Activated CD8-positive, alpha-beta memory T cell treated with anti-CD3 and anti-CD28 coated beads, Interleukin-2, amount 50 U/mL, for 1 hour (primary cell): Measurements from ENCODE around the gene PRKAR1A.
A peak's percentile ranks its signal among the peaks of the same experiment; 100 is the strongest.
"Not testable (repeated sequence)": the region's sequence is repeated elsewhere in the genome, so short reads cannot be mapped to it uniquely, and the experiment has no call there.

ENCODE experiments used
- DNase-seq: peaks from one replicate; pipeline ENCODE4 v3.0.0-alpha.2; 2020; ENCODE audit errors: extremely low read depth

Gene PRKAR1A

DNA sequence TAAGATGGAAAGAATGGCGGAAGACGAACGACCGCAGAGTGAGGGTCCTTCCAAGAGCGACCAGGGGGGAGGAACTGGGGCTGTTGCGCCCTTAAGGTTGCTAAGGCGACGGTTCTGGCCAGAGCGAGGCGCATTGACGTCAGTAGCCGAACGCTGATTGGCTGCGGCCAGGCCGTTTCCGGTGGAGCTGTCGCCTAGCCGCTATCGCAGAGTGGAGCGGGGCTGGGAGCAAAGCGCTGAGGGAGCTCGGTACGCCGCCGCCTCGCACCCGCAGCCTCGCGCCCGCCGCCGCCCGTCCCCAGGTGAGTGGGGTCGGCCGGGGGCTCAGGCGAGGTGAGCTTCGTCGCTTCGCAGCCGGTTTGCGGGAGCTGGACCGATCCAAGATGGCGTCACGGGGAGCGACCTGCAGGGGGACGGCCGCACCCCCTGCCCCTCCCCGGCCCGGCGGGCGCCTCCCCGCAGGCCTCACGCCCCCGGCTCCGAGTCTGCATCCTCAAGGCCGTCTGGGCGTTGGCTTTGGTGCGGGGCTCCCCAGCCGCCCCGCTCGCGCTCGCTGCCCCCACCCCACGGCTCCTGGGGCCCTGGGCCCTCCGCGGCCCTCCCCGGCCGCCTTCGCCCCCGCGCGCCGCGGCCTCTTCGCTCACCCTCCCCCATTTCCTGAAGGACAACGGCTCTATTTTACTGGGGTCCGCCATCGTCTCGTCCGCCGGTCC is at the start of gene PRKAR1A:
Gene PRKAR1A (plus strand): TSS at position 184 of the 713 bp plus-strand sequence. CDS start 2,970 bp downstream, outside the sequence.
- DNase-seq = peak; percentile 90

- DNase-seq = no peak
Measured at GRCh38 chr17:68463211-68464019, 48.8 kb upstream of the PRKAR1A start.

DNA sequence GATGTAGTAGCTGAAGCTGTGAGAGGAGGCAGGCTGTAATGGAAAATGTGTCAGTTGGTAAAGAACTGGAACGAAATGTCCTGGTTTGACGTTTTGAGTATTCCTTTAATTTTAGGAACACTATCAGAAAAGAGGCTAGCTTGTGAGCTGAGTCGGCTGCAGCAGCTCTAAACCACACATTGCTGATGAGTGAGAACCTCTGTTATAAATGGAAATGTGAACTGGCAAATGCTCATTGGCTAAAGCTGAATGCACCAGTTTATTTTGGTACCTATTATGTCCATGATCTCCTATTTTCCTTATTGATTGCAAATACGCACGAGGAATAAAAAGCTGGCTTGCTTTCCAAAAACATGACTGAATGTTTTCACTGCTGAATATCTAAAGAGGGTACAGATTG is 43.9 kb upstream of the PRKAR1A start:
- DNase-seq = no peak

DNA sequence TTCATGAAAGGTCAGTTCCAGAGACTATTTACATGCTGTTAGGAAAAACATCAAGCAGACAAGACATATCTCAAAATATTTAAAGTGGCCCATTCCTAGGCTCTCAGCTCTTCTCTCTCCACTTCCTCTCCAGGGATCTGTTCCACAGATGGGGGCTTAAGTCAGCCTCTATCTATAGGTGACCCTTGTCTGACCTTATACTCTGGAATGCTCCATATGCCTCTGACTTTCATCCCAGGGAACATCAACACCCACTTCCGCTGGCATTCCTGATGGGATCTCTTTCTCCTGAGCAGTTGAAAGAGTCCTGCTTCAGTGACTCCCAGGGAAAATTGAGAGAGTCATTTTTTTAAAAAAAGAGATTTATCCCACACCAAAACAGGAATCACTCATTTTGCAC is 43.4 kb upstream of the PRKAR1A start:
- no peak for DNase-seq

DNA sequence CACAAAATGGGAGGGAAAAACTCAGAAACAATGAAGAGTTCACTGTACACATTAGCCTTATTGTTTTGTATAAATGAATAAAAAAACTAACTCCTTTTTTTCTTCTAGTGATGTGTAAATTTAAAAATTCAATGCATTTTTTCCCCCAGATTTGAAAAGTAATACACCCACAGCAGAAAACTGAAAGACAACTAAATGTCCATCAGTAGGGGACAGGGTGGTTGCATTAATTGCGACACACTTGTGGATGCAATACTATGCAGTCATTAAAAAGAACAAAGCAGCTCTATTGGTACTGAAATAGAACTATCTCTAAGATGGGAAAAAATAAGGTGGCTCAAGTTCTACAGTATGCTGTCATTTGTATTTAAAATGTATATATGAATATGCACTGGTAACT is 41.3 kb upstream of the PRKAR1A start:
- DNase-seq = no peak

DNA sequence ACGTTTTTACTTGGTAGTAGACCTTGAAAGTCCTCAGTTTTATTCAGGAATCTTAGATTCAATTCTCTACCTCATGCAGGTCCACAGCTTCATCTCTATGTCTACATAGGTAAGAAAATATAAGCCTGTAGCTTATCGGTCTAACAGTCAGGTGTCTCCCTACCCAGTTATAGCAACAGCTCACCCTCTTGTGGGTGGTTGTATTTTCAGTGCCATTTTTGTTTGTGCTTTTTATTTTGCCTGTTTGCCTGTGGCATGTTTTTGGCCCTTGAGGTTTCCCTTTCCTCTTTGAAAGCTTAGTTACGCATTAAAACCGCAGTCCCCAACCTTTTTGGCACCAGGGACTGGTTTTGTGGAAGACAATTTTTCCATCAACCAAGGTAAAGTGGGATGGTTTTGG is 31.3 kb upstream of the PRKAR1A start:
- DNase-seq = no peak

DNA sequence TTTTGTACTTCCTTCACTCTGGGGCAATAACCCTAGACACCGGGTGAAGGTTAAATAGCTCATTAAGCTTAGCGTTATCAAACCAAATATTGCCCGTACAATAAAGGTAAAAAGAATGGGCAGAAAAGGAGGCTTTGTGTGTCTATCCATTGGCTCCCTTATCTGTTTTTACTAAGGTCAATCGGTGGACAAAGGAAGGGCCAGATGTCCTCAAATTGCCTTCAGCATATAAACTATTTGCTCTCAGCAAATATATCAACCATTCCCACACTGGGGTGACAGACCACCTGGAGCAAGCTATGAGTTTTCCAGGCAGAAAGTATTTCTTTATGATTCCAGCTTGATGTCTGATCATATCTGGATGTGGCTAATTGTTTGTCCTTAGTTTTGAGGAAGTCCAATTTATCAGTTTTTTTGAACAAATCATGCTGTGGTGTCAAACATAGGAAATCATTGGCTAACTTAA is 29.6 kb upstream of the PRKAR1A start:
- DNase-seq = no peak

DNA sequence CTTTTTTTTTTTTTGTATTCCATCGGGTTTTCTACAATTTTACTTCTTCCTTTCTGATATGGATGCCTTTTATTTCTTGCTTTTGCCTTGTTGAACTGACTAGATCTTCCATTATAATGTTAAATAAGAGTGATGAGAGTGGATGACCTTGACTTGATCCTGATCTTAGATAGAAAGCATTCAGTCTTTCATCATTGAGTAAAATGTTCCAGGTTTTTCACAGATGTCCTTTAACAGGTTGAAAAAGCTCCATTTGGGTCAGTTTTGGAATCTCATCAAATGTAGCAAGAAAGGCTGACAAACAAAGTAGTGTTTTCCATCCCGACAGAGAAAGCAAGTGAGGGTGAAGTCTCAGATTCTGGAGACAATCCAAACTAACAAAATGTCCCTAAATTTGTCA is 27.8 kb upstream of the PRKAR1A start:
- DNase-seq = no peak

- DNase-seq = no peak
Measured at GRCh38 chr17:68489919-68490318, 22.3 kb upstream of the PRKAR1A start.

DNA sequence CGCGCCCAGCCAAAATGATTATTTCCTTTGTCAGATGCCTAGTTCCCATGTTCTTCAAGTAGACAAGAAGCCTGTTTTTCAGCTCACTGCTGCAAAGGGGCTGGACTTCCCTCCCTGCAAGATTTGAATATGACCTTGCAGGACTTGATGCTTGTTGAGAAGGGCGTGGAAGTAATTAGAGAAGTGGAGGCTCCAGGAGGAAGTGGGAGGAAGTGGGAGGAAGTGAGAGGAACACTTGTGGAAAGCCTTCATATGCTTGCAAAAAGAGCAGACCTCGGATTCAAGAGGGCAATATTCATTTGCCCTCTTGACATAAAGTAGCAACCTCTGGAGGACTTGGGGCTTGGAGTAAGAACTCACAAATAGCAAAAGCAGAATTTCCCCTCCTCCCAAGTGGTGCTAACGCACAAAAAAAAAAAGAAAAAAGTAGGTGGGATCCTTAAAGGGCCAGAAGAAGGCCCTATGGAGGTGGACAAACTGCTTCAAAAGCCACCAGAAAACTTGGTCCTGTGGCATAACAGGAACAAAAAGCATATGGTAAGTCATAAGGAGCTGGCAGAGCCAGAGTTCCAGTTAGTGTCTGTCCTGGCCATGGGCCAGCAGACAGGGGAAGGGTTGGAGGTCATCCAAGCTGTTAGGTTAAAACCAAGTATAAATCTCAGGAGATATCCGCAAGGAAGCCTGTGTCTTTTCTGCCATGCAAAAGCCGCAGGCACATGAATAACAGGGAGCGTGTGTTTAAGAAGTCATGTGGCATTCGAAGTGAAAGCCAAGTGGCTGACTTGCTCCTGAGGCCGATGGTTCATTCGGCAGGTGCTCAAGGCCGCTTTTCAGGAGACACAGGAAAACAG is 20.6 kb upstream of the PRKAR1A start:
- DNase-seq = no peak

DNA sequence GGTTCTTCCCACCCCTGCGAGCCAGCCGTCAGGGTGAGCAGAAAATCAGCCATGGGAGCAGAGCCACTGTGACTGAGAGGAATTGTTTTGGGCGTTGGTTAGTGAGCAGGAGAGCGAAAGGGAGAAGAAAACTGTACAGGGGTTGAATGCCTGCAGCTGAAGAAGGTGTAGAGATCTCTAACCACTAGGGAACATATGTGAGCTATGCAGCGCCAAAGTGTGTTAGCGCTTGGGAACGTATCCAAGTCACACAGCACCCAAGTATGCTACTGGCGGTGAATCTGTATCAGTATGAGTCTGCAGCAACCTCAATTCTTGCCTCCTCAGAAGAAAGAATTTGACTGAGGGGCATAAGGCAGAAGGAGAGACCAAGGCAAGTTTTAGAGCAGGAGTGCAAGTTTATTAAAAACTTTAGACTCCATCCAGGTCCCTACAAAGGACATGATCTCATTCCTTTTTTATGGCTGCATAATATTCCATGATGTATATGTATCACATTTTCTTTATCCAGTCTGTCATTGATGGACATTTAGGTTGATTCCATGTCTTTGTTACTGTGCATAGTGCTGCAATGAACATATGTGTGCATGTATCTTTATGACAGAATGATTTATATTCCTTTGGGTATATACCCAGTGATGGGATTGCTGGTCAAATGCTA is 19.7 kb upstream of the PRKAR1A start:
- DNase-seq = not testable (repeated sequence)

- DNase-seq = no peak
Measured at GRCh38 chr17:68495081-68495480, 17.1 kb upstream of the PRKAR1A start.

GRCh38 chr17:68497885-68498319 is 14.3 kb upstream of the PRKAR1A start:
- no peak for DNase-seq

DNA sequence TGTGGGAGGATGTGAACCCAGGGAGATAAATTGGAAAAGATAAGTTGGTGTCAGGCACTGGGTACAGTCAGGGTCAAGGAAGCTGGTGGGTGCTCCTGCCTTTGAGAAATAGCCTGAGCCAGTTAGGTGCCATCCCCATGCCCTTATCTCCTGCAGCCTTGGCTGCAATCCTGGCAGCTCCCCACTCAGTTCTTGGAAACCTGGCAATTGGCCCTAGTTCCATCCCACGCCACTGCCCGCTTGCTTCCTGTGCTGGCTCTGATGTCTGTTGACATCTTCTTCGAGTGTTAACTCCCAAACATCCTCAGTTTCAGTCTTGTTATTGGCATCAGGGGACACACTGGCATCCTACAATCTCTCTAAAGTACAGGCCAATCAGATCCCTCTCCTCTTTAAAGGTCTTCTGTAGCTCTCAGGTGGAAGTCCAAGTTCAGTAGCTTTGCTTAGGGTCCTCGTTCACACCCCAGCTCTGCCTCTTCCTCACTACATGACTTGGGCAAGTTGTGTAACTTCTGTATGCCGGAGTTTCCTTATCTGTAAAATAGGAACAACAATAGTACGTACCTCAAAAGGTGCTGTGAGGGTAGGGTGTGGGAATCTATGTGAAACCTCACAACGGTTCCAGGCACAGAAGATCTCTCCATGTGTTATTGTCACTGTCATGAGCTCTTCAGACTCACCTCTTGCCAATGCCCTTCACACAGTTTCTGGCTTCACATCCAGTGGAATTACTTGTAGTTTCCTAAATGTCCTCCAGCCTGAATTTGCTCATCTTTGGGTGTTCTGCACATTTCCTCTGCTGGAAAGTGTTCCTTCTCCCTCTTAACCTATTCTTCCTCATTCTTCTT is 13.5 kb upstream of the PRKAR1A start:
- DNase-seq = no peak

DNA sequence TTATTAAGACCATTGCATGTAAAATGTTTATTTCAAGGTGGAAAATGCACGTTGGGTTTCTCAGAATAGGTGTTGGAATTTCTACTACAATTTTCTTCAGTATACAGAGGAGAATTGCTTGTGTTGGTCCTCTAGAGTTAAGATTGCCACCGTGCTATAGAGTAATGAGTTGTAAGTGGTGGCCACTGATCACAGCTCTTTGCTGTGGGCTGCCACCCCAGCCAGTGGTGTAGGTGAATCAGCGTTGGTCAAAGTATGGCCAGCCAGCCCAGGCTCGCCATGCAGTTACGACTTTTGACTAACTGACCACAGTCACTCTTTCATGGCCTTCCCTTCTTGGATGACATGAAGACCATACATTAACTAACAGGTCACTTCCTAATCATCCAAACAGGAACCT is 12.6 kb upstream of the PRKAR1A start:
- DNase-seq = no peak

GRCh38 chr17:68501074-68501473 is 11.2 kb upstream of the PRKAR1A start:
- DNase-seq = no peak

- no peak for DNase-seq
Measured at GRCh38 chr17:68505951-68506350, 6.3 kb upstream of the PRKAR1A start.

GRCh38 chr17:68507576-68507975 is 4.7 kb upstream of the PRKAR1A start:
- no peak for DNase-seq

DNA sequence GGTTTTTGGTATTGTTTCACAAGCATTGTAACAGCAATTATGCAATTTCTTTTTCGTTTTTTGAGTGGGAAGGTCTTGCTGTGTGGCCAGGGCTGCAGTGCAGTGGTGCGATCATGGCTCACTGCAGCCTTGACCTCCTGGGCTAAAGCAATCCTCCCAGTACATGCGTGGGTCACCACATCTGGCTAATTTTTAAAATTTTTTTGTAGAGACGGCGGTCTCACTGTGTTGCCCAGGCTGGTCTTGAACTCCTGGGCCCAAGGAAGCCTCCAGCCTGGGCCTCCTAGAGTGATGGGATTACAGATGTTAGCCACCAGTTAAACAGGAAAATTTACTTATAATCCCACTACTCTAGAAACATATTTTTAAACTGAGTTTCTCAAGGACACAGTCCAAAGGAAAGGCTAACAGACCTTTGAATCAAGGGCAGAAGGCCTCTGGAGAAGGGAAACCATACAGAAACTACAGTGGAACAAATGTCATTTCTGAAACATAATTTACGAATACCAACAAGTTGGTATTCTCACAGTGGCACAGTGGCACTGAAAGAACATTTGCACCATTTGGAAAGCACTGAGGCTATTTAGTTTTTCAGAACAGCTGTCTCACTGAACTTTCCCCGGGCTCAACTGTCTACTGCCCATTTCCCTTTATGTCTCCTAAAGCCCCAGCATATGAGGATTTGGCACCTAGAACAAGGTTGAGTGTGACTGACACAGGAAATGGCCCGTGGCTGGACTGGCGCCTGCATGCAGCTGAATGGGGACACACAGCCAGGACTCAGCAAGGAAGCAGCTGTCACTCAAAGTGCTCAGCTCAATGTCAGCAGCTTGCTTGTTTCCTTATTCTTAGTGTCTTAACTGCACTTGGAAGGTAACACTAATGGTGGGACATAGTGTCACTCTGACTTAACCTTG is 2.8 kb upstream of the PRKAR1A start:
- no peak for DNase-seq

GRCh38 chr17:68511254-68511670 is 968 bp upstream of the PRKAR1A start:
- DNase-seq = no peak
